K562 (cell line): Measurements from ENCODE around the gene NUP35. TPM values are rescaled to one million over a fixed set of nuclear protein-coding genes. Genes with fewer than 3 reads are reported as not detected.

Experiments used
- ELF4 ChIP-seq: fragments of 450-650 bp; formaldehyde crosslinking; IDR thresholded peaks from 2 replicates; pipeline ENCODE4 v1.4.0; 2022; ENCODE audit warnings: missing genetic modification characterization
- EWSR1 ChIP-seq: fragments of 450-650 bp; IDR thresholded peaks from 2 replicates; pipeline ENCODE4 v1.6.1; 2018; ENCODE audit warnings: borderline replicate concordance, mild to moderate bottlenecking, low read depth, moderate library complexity; ENCODE audit not compliant: partially characterized antibody
- EZH2 ChIP-seq: IDR thresholded peaks from 2 replicates; pipeline ENCODE4 v1.6.1; 2012; ENCODE audit warnings: low read depth, mild to moderate bottlenecking, inconsistent platforms, low read length, borderline replicate concordance
- FOXO4 ChIP-seq: fragments of 450-650 bp; formaldehyde crosslinking; IDR thresholded peaks from 2 replicates; pipeline ENCODE4 v1.4.0; 2020; ENCODE audit warnings: mild to moderate bottlenecking, moderate library complexity
- HIVEP1 ChIP-seq: fragments of 250-450 bp; sonication (Bioruptor Pico); IDR thresholded peaks from 2 replicates; pipeline ENCODE4 v1.4.0; 2020; ENCODE audit warnings: mild to moderate bottlenecking
- HMG20A ChIP-seq: fragments of 450-650 bp; formaldehyde crosslinking; conservative IDR thresholded peaks from 2 replicates; pipeline ENCODE4 v1.4.0; 2020; ENCODE audit warnings: mild to moderate bottlenecking, mixed read lengths
- JUND ChIP-seq, 2 experiments: IDR thresholded peaks; 2 replicates in 1 of 2; 3 replicates in 1 of 2; pipeline ENCODE4 v1.6.1; 2011; ENCODE audit warnings: borderline replicate concordance in 2 of 2, low read depth in 2 of 2, low read length in 2 of 2, improper control_type of control experiment in 1 of 2, missing biosample characterization in 1 of 2, missing genetic modification characterization in 1 of 2, missing genetic modification reagents in 1 of 2
- KAT2B ChIP-seq: IDR thresholded peaks from one replicate; pipeline ENCODE4 v1.6.1; 2012; ENCODE audit warnings: low read depth, mild to moderate bottlenecking, control low read depth, inconsistent platforms, low read length, moderate library complexity
- NCOA1 ChIP-seq: fragments of 450-650 bp; IDR thresholded peaks from 2 replicates; pipeline ENCODE4 v1.6.1; 2016; ENCODE audit warnings: low read depth
- NCOA2 ChIP-seq, 2 experiments: fragments of 450-650 bp; IDR thresholded peaks; 2 replicates each; pipeline ENCODE4 v1.6.1; 2018; ENCODE audit warnings: mild to moderate bottlenecking in 2 of 2, moderate library complexity in 1 of 2; ENCODE audit not compliant: partially characterized antibody in 2 of 2
- NCOA4 ChIP-seq: fragments of 450-650 bp; IDR thresholded peaks from 2 replicates; pipeline ENCODE4 v1.6.1; 2018; ENCODE audit warnings: mild to moderate bottlenecking; ENCODE audit not compliant: partially characterized antibody
- NFYB ChIP-seq: IDR thresholded peaks from 2 replicates; pipeline ENCODE4 v1.6.1; 2011; ENCODE audit warnings: mild to moderate bottlenecking, moderate library complexity; ENCODE audit not compliant: insufficient read length; ENCODE audit errors: extremely low read depth
- NR2C2 ChIP-seq, 2 experiments: fragments of 200-800 bp in 1 of 2; sonication (Bioruptor generic) in 1 of 2; sonication (generic) in 1 of 2; formaldehyde crosslinking in 1 of 2; IDR thresholded peaks; 2 replicates each; pipeline versions ENCODE4 v1.6.1 to v1.8.0; 2016 to 2022; ENCODE audit warnings: mild to moderate bottlenecking in 1 of 2, missing compliant biosample characterization in 1 of 2, missing genetic modification characterization in 1 of 2, missing genetic modification reagents in 1 of 2
- PHB ChIP-seq: fragments of 250-450 bp; sonication (Bioruptor Pico); IDR thresholded peaks from 2 replicates; pipeline ENCODE4 v1.5.0; 2021
- RFX7 ChIP-seq: fragments of 250-450 bp; sonication (Bioruptor Pico); IDR thresholded peaks from 2 replicates; pipeline ENCODE4 v1.5.1; 2021; ENCODE audit warnings: mild to moderate bottlenecking
- SMARCC2 ChIP-seq: fragments of 450-650 bp; IDR thresholded peaks from 2 replicates; pipeline ENCODE4 v1.6.1; 2017; ENCODE audit warnings: antibody characterized with exemption, moderate library complexity, mild to moderate bottlenecking, low read depth
- TAF7 ChIP-seq: fragments of 450-650 bp; IDR thresholded peaks from 2 replicates; pipeline ENCODE4 v1.6.1; 2016; ENCODE audit warnings: missing genetic modification characterization, missing compliant biosample characterization
- TEAD1 ChIP-seq, 2 experiments: fragments of 450-650 bp in 1 of 2; sonication (generic) in 1 of 2; formaldehyde crosslinking; IDR thresholded peaks; 2 replicates each; pipeline versions ENCODE4 v1.4.0 to v1.8.0; 2020 to 2022; ENCODE audit warnings: mild to moderate bottlenecking in 2 of 2, missing genetic modification reagents in 1 of 2
- USF1 ChIP-seq: sonication (generic); formaldehyde crosslinking; IDR thresholded peaks from 2 replicates; pipeline ENCODE4 v1.9.0; 2022; ENCODE audit warnings: mild to moderate bottlenecking, missing genetic modification reagents
- ZFP1 ChIP-seq: fragments of 450-650 bp; formaldehyde crosslinking; IDR thresholded peaks from 2 replicates; pipeline ENCODE4 v1.4.0; 2020; ENCODE audit warnings: mild to moderate bottlenecking, mixed read lengths
- ZNF124 ChIP-seq: sonication (generic); formaldehyde crosslinking; IDR thresholded peaks from 2 replicates; pipeline ENCODE4 v1.8.1; 2022; ENCODE audit warnings: missing genetic modification reagents
- ZNF175 ChIP-seq: fragments of 200-800 bp; sonication (Bioruptor generic); IDR thresholded peaks from 2 replicates; pipeline ENCODE4 v1.6.1; 2016; ENCODE audit warnings: low read depth, mild to moderate bottlenecking, missing genetic modification characterization, missing compliant biosample characterization
- ZNF212 ChIP-seq: fragments of 450-650 bp; formaldehyde crosslinking; IDR thresholded peaks from 2 replicates; pipeline ENCODE4 v1.4.0; 2020; ENCODE audit warnings: mild to moderate bottlenecking
- ZNF253 ChIP-seq: fragments of 250-450 bp; sonication (Bioruptor Pico); conservative IDR thresholded peaks from 2 replicates; pipeline ENCODE4 v1.6.1; 2021; ENCODE audit warnings: mild to moderate bottlenecking
- ZNF347 ChIP-seq: fragments of 450-650 bp; formaldehyde crosslinking; IDR thresholded peaks from 2 replicates; pipeline ENCODE4 v1.4.0; 2020; ENCODE audit warnings: low read depth, mild to moderate bottlenecking, moderate library complexity
- ZNF507 ChIP-seq: conservative IDR thresholded peaks from 2 replicates; pipeline ENCODE4 v1.6.1; 2017; ENCODE audit warnings: missing genetic modification characterization, missing compliant biosample characterization
- ZNF780A ChIP-seq: fragments of 250-450 bp; sonication (Bioruptor Pico); IDR thresholded peaks from 2 replicates; pipeline ENCODE4 v1.5.0; 2021; ENCODE audit warnings: mild to moderate bottlenecking
- polyA plus RNA-seq, 8 experiments: library from polyadenylated mRNA; depleted of rRNA in 4 of 8; stranded (reverse) in 5 of 8; unstranded in 3 of 8; fragments of >200 nt; fragmentation: Nextera tagmentation in 2 of 8; fragmentation: Illumina TruSeq in 1 of 8; extraction: Ambion mirVana in 2 of 8; extraction: Trizol in 1 of 8; gene quantifications; 2 replicates each; pipeline versions ENCODE4 v1.2.1 to v1.2.3, GENCODE V29; 2011 to 2014; ENCODE audit warnings: inconsistent platforms in 1 of 8, missing spikeins in 1 of 8
- total RNA-seq, 7 experiments: library from RNA; depleted of rRNA in 6 of 7; stranded (reverse); fragments of >200 nt in 6 of 7; fragmentation: Illumina TruSeq in 2 of 7; extraction: Trizol in 2 of 7; gene quantifications; 2 replicates each; pipeline versions ENCODE4 v1.2.1 to v1.2.3, GENCODE V29; 2011 to 2021; ENCODE audit warnings: low replicate concordance in 1 of 7

NUP35 gene
- total and polyA plus RNA-seq, 9 of the 15 experiments (the other 6 are each of a cell fraction or from before 2014, with no cell fraction given), result 24.5 to 78.2 (median 51.1) TPM

GRCh38 chr2:183124222-183124956 is at the start of gene NUP35 (continued):
- no peak for TF ChIP-seq HIVEP1 (CRISPR knock-in tag)
- TF ChIP-seq FOXO4 (CRISPR knock-in tag), result no peak
- TF ChIP-seq NFYB, result no peak
- TF ChIP-seq NCOA2 (IDR thresholded peaks at IDR 0.05; ENCODE audit: partially characterized antibody in 2 of 2), result no peak
- TF ChIP-seq HMG20A (CRISPR knock-in tag), result no peak
- TF ChIP-seq ZNF253 (CRISPR knock-in tag), result no peak
- no peak for TF ChIP-seq EWSR1
- TF ChIP-seq ZNF212 (CRISPR knock-in tag), result no peak
- TF ChIP-seq ZNF347 (CRISPR knock-in tag), result no peak
- no peak for TF ChIP-seq ZNF175 (CRISPR knock-in tag)
- peak; percentile 56 for TF ChIP-seq NR2C2 (CRISPR knock-in tag; IDR thresholded peaks at IDR 0.05)
- peak; percentile 79 for TF ChIP-seq NR2C2 (tag; IDR thresholded peaks at IDR 0.05)
- no peak for TF ChIP-seq RFX7 (CRISPR knock-in tag)
- no peak for TF ChIP-seq ZNF780A (CRISPR knock-in tag)
- TF ChIP-seq EZH2, result no peak
- TF ChIP-seq NCOA4, result no peak
- no peak for TF ChIP-seq NCOA1
- TF ChIP-seq ELF4, result no peak
- TF ChIP-seq TAF7, result peak; percentile 69
- TF ChIP-seq ZFP1 (CRISPR knock-in tag), result no peak
- no peak for TF ChIP-seq SMARCC2
- TF ChIP-seq KAT2B, result no peak
- no peak for TF ChIP-seq PHB
- TF ChIP-seq USF1 (CRISPR knock-in tag), result peak; percentile 84
- peak; percentile 83 for TF ChIP-seq JUND (IDR thresholded peaks at IDR 0.05; ENCODE audit: borderline replicate concordance, low read depth, low read length)
- peak; percentile 77; the same call in 1 of the 3 replicates for TF ChIP-seq JUND (tag; IDR thresholded peaks at IDR 0.05; ENCODE audit: borderline replicate concordance, low read depth, low read length)
- TF ChIP-seq ZNF124, result no peak
- TF ChIP-seq TEAD1 (CRISPR knock-in tag; IDR thresholded peaks at IDR 0.05), result peak in 1 of 2 experiments; percentile 77; a peak in 1 of 4 replicates
- TF ChIP-seq ZNF507, result no peak
